ENCODE results near the gene PUM1.

DNA sequence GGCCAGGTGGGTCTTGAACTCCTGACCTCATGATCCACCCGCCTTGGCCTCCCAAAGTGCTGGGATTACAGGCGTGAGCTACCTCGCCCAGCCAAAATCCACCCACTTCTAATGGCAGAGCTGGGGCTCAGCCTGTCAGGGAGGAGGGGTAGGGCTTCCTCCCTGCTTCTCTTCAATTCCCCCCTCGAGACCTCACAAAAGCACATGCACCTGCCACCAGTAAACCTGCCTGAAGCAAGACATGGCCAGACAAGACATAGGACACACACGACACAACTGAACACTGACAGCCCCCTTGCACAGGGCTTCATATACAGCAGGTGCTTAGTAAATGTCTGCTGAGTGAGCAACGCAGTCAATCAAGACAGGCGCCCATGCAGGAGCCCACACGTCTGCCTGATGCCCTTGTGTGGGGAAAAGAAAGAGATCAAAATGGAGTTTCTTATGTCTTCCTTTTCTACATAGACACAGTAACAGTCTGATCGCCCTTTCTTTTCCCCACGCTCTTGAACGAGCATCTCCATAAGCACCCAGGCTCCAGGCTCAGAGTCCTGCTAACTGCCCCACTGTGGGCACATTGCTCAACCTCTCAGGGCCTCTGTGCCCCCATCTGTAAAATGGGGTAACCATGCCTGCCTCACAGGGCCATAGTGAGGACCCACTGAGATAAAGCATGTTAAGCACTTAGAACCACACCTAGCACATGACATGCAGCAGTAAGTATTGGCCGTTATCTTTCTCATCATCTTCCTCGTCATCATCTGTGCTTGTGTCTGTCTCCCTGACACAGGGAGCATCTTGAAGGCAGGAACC lies 165.7 kb downstream of the PUM1 start:
- TF ChIP-seq, protein P1, sequence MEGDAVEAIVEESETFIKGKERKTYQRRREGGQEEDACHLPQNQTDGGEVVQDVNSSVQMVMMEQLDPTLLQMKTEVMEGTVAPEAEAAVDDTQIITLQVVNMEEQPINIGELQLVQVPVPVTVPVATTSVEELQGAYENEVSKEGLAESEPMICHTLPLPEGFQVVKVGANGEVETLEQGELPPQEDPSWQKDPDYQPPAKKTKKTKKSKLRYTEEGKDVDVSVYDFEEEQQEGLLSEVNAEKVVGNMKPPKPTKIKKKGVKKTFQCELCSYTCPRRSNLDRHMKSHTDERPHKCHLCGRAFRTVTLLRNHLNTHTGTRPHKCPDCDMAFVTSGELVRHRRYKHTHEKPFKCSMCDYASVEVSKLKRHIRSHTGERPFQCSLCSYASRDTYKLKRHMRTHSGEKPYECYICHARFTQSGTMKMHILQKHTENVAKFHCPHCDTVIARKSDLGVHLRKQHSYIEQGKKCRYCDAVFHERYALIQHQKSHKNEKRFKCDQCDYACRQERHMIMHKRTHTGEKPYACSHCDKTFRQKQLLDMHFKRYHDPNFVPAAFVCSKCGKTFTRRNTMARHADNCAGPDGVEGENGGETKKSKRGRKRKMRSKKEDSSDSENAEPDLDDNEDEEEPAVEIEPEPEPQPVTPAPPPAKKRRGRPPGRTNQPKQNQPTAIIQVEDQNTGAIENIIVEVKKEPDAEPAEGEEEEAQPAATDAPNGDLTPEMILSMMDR (conservative IDR thresholded peaks at IDR 0.05; ENCODE audit: low read depth, low read length) = no peak
- TF ChIP-seq EZH2 (IDR thresholded peaks at IDR 0.05; ENCODE audit: low read length, unreplicated experiment) (no peak), EZH2phosphoT487 (IDR thresholded peaks at IDR 0.05; ENCODE audit: borderline replicate concordance, low read length) (no peak)
